ENCODE measurements around the gene COMMD1.
"Not testable (repeated sequence)": the region's sequence is repeated elsewhere in the genome, so short reads cannot be mapped to it uniquely, and the experiment has no call there.

DNA sequence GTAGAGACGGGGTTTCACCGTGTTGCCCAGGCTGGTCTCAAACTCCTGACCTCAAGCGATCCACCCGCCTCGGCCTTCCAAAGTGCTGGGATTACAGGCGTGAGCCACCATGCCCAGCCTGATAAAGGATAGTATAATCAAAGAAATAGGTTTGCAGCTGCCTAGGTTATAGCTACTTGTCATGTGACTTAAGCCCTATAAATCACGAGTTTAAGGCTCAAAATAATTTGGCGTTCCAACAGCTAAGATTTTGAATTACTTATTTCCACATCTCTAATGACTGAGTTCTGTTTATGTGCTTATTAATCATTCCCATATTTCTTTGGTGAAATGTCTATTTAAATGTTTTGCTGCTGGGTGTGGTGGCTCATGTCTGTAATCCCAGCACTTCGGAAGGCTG lies 49.4 kb downstream of the COMMD1 start:
- TF ChIP-seq, protein P1, sequence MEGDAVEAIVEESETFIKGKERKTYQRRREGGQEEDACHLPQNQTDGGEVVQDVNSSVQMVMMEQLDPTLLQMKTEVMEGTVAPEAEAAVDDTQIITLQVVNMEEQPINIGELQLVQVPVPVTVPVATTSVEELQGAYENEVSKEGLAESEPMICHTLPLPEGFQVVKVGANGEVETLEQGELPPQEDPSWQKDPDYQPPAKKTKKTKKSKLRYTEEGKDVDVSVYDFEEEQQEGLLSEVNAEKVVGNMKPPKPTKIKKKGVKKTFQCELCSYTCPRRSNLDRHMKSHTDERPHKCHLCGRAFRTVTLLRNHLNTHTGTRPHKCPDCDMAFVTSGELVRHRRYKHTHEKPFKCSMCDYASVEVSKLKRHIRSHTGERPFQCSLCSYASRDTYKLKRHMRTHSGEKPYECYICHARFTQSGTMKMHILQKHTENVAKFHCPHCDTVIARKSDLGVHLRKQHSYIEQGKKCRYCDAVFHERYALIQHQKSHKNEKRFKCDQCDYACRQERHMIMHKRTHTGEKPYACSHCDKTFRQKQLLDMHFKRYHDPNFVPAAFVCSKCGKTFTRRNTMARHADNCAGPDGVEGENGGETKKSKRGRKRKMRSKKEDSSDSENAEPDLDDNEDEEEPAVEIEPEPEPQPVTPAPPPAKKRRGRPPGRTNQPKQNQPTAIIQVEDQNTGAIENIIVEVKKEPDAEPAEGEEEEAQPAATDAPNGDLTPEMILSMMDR (IDR thresholded peaks at IDR 0.05; ENCODE audit: low read length), result not testable (repeated sequence)
- TF ChIP-seq EZH2 (optimal IDR thresholded peaks at IDR 0.05; ENCODE audit: low read depth, low read length); EZH2phosphoT487 (IDR thresholded peaks at IDR 0.05; ENCODE audit: low read length): not testable (repeated sequence)
